Measurements from ENCODE around the gene AASDH.

DNA sequence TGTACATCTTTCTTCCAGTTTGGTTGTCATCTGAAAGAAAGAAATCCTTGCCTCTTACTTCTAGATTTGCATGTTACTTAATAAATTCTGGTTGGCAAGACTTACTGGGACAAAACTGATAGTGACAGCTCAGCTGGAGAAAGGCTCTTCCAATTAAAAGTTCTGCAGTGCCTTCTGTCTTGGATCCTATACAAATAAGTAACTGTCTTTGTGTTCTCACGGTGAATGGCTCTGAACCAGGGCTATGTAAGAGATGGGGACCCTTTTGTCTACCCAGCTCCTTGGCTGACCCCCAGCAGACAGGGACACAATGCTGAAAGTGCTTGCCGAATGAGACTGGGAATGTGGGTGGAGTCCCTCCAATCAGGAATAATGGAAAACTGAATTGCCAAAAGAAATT is 89.5 kb downstream of the AASDH start:
- TF ChIP-seq POLR2A (IDR thresholded peaks at IDR 0.05) = no peak
- no peak for TF ChIP-seq CTCF (IDR thresholded peaks at IDR 0.05)
